Measurements from ENCODE around the gene C16orf54. TPM values are rescaled to one million over a fixed set of nuclear protein-coding genes. Genes with fewer than 3 reads are reported as not detected.
"Not testable (repeated sequence)": the region's sequence is repeated elsewhere in the genome, so short reads cannot be mapped to it uniquely, and the experiment has no call there.

Gene C16orf54
- total RNA-seq, 1 donor from 2014 or later = not detected

- DNase-seq (ENCODE audit: low read depth) = peak; percentile 70
- no peak overlapping the region for H3K4me3 ChIP-seq (ENCODE audit: low read depth, low read length)
- TF ChIP-seq CTCF (conservative IDR thresholded peaks at IDR 0.05; ENCODE audit: low read depth, low read length) = peak; percentile 73
These were observed 35.3 kb downstream of the C16orf54 start for GRCh38 chr16:29710227-29711219.

- not testable (repeated sequence) for DNase-seq (ENCODE audit: low read depth); H3K4me3 ChIP-seq (ENCODE audit: low read depth, low read length)
These were observed 36.1 kb downstream of the C16orf54 start for GRCh38 chr16:29709657-29710056.

DNA sequence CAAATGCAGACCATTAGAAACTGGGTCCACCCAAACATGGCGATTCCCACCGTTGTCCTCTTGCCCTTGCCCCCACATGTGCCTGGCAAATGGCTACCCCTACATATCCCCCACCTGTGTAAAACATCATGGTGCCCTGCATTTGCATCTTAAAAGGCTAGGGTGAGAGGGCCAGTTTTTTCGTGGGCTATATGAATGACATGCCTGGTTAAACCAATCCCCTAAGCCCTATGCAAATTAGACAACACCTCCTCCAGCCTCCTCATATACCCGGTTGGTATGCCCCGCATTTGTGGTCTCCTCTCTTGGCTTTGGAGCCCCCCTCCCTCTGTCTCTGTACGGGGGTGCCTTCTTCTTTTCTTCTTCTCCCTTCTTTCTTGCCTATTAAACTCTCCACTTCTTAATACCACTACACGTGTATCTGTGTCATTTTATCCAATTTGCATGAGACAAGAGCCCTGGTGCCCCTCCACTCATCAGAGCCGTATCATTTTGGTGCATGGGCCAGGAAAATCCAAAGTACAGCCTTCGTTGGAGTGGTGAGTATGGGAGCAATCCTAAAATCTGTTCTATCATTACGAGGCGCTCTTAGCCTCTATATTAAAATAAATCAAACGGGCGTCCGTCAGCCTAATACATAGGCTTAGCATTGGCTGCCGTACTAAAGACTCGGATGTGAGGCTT, 36.7 kb downstream of the C16orf54 start:
- H3K4me3 ChIP-seq (ENCODE audit: low read depth, low read length) = no peak overlapping the region
- DNase-seq (ENCODE audit: low read depth) = no peak
- no peak for TF ChIP-seq CTCF (conservative IDR thresholded peaks at IDR 0.05; ENCODE audit: low read depth, low read length)

DNA sequence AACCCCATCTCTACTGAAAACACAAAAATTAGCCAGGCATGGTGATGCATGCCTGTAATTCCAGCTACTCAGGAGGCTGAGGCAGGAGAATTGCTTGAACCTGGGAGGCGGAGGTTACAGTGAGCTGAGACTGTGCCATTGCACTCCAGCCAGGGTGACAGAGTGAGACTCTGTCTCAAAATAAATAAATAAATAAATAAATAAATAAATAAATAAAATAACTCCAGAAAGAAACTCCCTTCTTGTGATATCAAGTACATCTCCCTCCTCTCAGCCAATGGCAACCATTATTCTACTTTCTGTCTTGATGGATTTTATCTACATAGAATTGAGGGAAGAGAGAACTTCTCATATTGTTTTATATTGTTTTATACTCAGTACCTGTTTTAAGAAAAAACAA, 38.6 kb downstream of the C16orf54 start:
- DNase-seq (ENCODE audit: low read depth); H3K4me3 ChIP-seq (ENCODE audit: low read depth, low read length): not testable (repeated sequence)

GRCh38 chr16:29705030-29705429, 40.8 kb downstream of the C16orf54 start:
- no peak for DNase-seq (ENCODE audit: low read depth)
- no peak overlapping the region for H3K4me3 ChIP-seq (ENCODE audit: low read depth, low read length)
- TF ChIP-seq CTCF (conservative IDR thresholded peaks at IDR 0.05; ENCODE audit: low read depth, low read length) = no peak

- DNase-seq (ENCODE audit: low read depth) = no peak
- no peak overlapping the region for H3K4me3 ChIP-seq (ENCODE audit: low read depth, low read length)
- no peak for TF ChIP-seq CTCF (conservative IDR thresholded peaks at IDR 0.05; ENCODE audit: low read depth, low read length)
These were observed 43.5 kb downstream of the C16orf54 start for GRCh38 chr16:29702269-29702668.

DNA sequence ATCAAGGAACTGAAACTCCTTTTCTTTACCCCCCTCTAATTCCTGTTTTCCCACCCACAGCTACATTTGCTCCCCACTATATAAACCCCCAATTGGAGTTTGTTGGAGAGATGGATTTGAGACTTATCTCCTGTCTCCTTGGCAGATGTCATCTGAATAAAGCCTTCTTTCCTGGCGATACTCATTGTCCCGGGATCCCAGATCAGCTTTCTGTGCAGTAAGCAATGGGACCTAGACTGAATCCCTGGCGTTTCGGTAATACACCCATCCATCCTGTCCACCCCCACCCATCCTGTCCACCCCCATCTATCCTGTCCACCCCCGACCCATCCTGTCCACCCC, 44.6 kb downstream of the C16orf54 start:
- no peak for DNase-seq (ENCODE audit: low read depth)
- no peak overlapping the region for H3K4me3 ChIP-seq (ENCODE audit: low read depth, low read length)
- TF ChIP-seq CTCF (conservative IDR thresholded peaks at IDR 0.05; ENCODE audit: low read depth, low read length) = no peak
